NCI-H2107 treated with DMSO at 0.1 percent for 48 hours (cell line): Measurements from ENCODE around the gene ENOSF1.
A peak's percentile ranks its signal among the peaks of the same experiment; 100 is the strongest.

Experiments used
- DNase-seq: peaks from one replicate; lab custom pipeline; 2025; ENCODE audit not compliant: unreplicated experiment; lab: John Stamatoyannopoulos, UW

ENOSF1 gene

GRCh38 chr18:644395-645004 is 67.9 kb downstream of the ENOSF1 start:
- DNase-seq, result peak; percentile 6

GRCh38 chr18:641224-641623 is 71.2 kb downstream of the ENOSF1 start:
- DNase-seq, result no peak

GRCh38 chr18:635171-635570 is 77.3 kb downstream of the ENOSF1 start:
- no peak for DNase-seq

GRCh38 chr18:634551-635045 is 77.8 kb downstream of the ENOSF1 start:
- no peak for DNase-seq

DNA sequence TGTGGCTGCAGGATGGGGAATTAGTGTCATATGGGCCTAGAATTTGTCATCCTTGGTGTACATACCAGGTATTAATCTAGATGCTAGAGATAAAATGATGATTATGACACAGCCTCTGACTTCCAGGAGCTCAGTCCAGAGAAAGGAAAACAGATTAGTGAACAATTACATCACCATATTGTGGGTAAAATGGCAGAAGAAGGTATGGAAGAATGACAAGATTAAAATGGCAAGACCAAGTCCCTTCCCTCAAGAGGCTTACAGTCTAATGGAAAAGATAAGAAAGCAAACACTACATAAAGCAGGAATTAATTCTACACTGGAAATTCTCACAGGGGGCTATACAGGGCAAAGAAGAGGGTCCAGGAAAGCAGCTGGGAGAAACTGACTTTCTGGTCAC is 80.9 kb downstream of the ENOSF1 start:
- no peak for DNase-seq

GRCh38 chr18:629269-630150 is 82.9 kb downstream of the ENOSF1 start:
- no peak for DNase-seq

- DNase-seq, result no peak
Observed at GRCh38 chr18:627231-627630, 85.2 kb downstream of the ENOSF1 start.

GRCh38 chr18:623761-624620 is 88.4 kb downstream of the ENOSF1 start:
- peak; percentile 24 for DNase-seq

DNA sequence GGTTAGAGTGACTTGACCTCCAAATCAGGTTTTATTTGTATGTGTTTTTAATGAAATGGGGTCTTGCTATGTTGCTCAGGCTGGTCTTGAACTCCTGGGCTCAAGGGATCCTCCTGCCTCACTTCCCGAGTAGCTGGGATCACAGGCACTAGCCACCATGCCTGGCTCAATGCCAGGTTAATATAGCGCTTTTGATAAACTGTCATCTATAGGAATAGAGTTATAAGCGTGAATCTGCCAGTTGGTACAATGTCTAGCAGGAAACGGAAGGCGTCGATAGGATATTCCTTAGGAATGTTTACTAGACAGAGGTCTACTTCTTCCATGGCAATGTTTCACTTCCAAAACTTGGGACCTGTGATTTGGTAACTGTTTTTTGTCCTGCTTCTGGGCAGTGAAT is 90.1 kb downstream of the ENOSF1 start:
- no peak for DNase-seq

- no peak for DNase-seq
Observed at GRCh38 chr18:621291-622043, 91.0 kb downstream of the ENOSF1 start.
